SH-SY5Y (cell line): Measurements from ENCODE around the gene ATAD2B.

Experiments
- GATA2 ChIP-seq: IDR thresholded peaks from 2 replicates; pipeline ENCODE4 v1.6.1; 2011; ENCODE audit warnings: mild to moderate bottlenecking, low read depth, low read length
- GATA3 ChIP-seq: IDR thresholded peaks from 2 replicates; pipeline ENCODE4 v1.6.1; 2011; ENCODE audit warnings: low read depth, mild to moderate bottlenecking, low read length, moderate library complexity

DNA sequence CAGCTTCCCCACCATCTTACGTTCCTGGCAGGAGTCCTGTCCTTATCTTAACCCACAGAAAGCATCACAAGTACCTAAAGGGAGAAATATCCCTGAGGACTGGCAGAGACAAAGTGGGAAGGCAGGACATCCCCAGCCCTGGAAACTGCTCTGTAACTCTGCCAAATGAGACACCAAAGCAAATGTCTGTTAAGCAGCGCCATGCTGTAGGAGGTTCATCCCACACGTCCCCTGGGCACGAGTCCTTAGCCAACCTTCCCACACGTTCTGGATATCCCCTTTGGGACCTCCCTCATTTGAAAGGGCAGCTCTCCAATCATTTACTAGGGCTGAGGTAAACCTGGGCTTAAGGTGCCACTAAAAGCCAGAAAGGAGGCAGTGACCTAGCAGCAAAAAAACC, 207.2 kb downstream of the ATAD2B start:
- TF ChIP-seq GATA3 (no peak), GATA2 (no peak)
